Fibroblast of lung (primary cell): Measurements from ENCODE around the gene LARGE2. TPM values are rescaled to one million over a fixed set of nuclear protein-coding genes. Genes with fewer than 3 reads are reported as not detected.

Experiments
- DNase-seq, 2 donors: peaks; one replicate each; pipeline versions ENCODE4 v3.0.0 to v3.0.0-alpha.2; 2010; ENCODE audit warnings: low read depth in 2 of 2
- H2AFZ ChIP-seq: 2 replicates; pipeline ENCODE4 v1.5.1; 2012; ENCODE audit warnings: low read length, control low read depth, inconsistent platforms
- H3K27ac ChIP-seq: 2 replicates; pipeline ENCODE4 v1.5.1; 2011; ENCODE audit warnings: low read length, control low read depth; ENCODE audit not compliant: insufficient read depth
- H3K27me3 ChIP-seq: 2 replicates; pipeline ENCODE4 v1.5.1; 2011; ENCODE audit warnings: mild to moderate bottlenecking, low read length; ENCODE audit not compliant: control insufficient read depth, insufficient read depth
- H3K36me3 ChIP-seq: 2 replicates; pipeline ENCODE4 v1.5.1; 2011; ENCODE audit warnings: low read length; ENCODE audit not compliant: control insufficient read depth, insufficient read depth
- H3K4me1 ChIP-seq: 2 replicates; pipeline ENCODE4 v1.5.1; 2011; ENCODE audit warnings: low read length; ENCODE audit not compliant: control insufficient read depth, insufficient read depth; ENCODE audit errors: extremely low read depth
- H3K4me2 ChIP-seq: 2 replicates; pipeline ENCODE4 v1.5.1; 2011; ENCODE audit warnings: low read length, control low read depth; ENCODE audit not compliant: insufficient read depth; ENCODE audit errors: extremely low read depth
- H3K4me3 ChIP-seq, 4 experiments: fragments of 200-600 bp in 1 of 4; sonication (generic) in 1 of 4; replicated peaks in 1 of 4; 2 replicates each; pipeline ENCODE4 v1.5.1; 2011 to 2016; ENCODE audit warnings: low read length in 4 of 4, low read depth in 3 of 4, mild to moderate bottlenecking in 3 of 4, control low read depth in 2 of 4, inconsistent platforms in 1 of 4, mixed read lengths in 1 of 4; ENCODE audit not compliant: insufficient read depth in 1 of 4; ENCODE audit errors: control extremely low read depth in 1 of 4
- H3K79me2 ChIP-seq: 2 replicates; pipeline ENCODE4 v1.5.1; 2012; ENCODE audit warnings: mild to moderate bottlenecking, low read length, inconsistent platforms; ENCODE audit not compliant: control insufficient read depth, insufficient read depth
- H3K9ac ChIP-seq: 2 replicates; pipeline ENCODE4 v1.5.1; 2011; ENCODE audit warnings: mild to moderate bottlenecking, low read length, control low read depth; ENCODE audit not compliant: insufficient read depth
- H3K9me3 ChIP-seq: 2 replicates; pipeline ENCODE4 v1.5.1; 2012; ENCODE audit warnings: low read depth, low read length; ENCODE audit not compliant: control insufficient read depth, insufficient read depth
- H4K20me1 ChIP-seq: 2 replicates; pipeline ENCODE4 v1.5.1; 2011; ENCODE audit warnings: low read length; ENCODE audit not compliant: control insufficient read depth, insufficient read depth; ENCODE audit errors: extremely low read depth
- CTCF ChIP-seq, 2 donors: IDR thresholded peaks in 1 of 2; conservative IDR thresholded peaks in 1 of 2; 1 replicate in 1 of 2; 2 replicates in 1 of 2; pipeline ENCODE4 v1.5.1; 2011 to 2012; ENCODE audit warnings: low read length in 2 of 2, control low read depth in 1 of 2, inconsistent platforms in 1 of 2, low read depth in 1 of 2, mild to moderate bottlenecking in 1 of 2
- EZH2 ChIP-seq: IDR thresholded peaks from 2 replicates; pipeline ENCODE4 v1.5.1; 2012; ENCODE audit warnings: low read length, control low read depth, mild to moderate bottlenecking; ENCODE audit errors: missing control alignments
- polyA plus RNA-seq, 2 donors: library from polyadenylated mRNA; depleted of rRNA in 1 of 2; stranded (reverse) in 1 of 2; unstranded in 1 of 2; fragments of >200 nt; gene quantifications; 2 replicates each; pipeline ENCODE4 v1.2.1, GENCODE V29; 2011 to 2012; ENCODE audit warnings: missing spikeins in 1 of 2
- total RNA-seq: library from RNA; depleted of rRNA; stranded (reverse); fragments of >200 nt; gene quantifications from 2 replicates; pipeline ENCODE4 v1.2.1, GENCODE V29; 2014

LARGE2 gene
- total and polyA plus RNA-seq, 2 donors (not counting 1 experiment from before 2014, with no cell fraction given), result not detected

GRCh38 chr11:45877845-45878244 is 44.6 kb upstream of the LARGE2 start:
- Histone ChIP-seq H3K27me3 (no peaks in the 10 kb centered on the region), H3K9ac (no peak overlapping the region), H3K9me3 (no peaks in the 10 kb centered on the region), H3K79me2 (no peaks in the 10 kb centered on the region), H3K4me2 (no peak overlapping the region), H3K4me1 (peaks cover 6% of the 10 kb centered on the region), H3K4me3 (no peak overlapping the region), H4K20me1 (peaks cover 2% of the 10 kb centered on the region), H3K36me3 (peaks cover 2% of the 10 kb centered on the region), H2AFZ (no peak overlapping the region), H3K27ac (no peak overlapping the region)
- TF ChIP-seq EZH2 (no peak), CTCF (conservative IDR thresholded peaks at IDR 0.05 in 1 of 2, IDR thresholded peaks at IDR 0.05 in 1 of 2; ENCODE audit: low read depth in 1 of 2, low read length in 2 of 2) (no peak)
- DNase-seq, result no peak

GRCh38 chr11:45879803-45880686 is 42.4 kb upstream of the LARGE2 start:
- Histone ChIP-seq H4K20me1 (no peaks in the 10 kb centered on the region), H3K9ac (no peak overlapping the region), H3K36me3 (peaks cover 2% of the 10 kb centered on the region), H3K27ac (no peak overlapping the region), H3K27me3 (no peaks in the 10 kb centered on the region), H3K79me2 (no peaks in the 10 kb centered on the region), H2AFZ (no peak overlapping the region), H3K4me1 (no peaks in the 10 kb centered on the region), H3K9me3 (no peaks in the 10 kb centered on the region), H3K4me2 (no peak overlapping the region), H3K4me3 (no peak overlapping the region)
- DNase-seq, result peak in 1 of 2 donors; percentile 42
- TF ChIP-seq EZH2 (no peak), CTCF (conservative IDR thresholded peaks at IDR 0.05 in 1 of 2, IDR thresholded peaks at IDR 0.05 in 1 of 2; ENCODE audit: low read depth in 1 of 2, low read length in 2 of 2) (no peak)

GRCh38 chr11:45880772-45881570 is 41.5 kb upstream of the LARGE2 start:
- no peaks in the 10 kb centered on the region for H3K79me2 ChIP-seq
- no peaks in the 10 kb centered on the region for H3K4me1 ChIP-seq
- no peaks in the 10 kb centered on the region for H4K20me1 ChIP-seq
- TF ChIP-seq EZH2, result no peak
- TF ChIP-seq CTCF (conservative IDR thresholded peaks at IDR 0.05 in 1 of 2, IDR thresholded peaks at IDR 0.05 in 1 of 2; ENCODE audit: low read depth in 1 of 2, low read length in 2 of 2), result no peak
- no peak overlapping the region for H2AFZ ChIP-seq
- H3K27ac ChIP-seq, result no peak overlapping the region
- no peak overlapping the region for H3K9ac ChIP-seq
- no peak for DNase-seq
- no peak overlapping the region for H3K4me2 ChIP-seq
- no peaks in the 10 kb centered on the region for H3K9me3 ChIP-seq
- H3K27me3 ChIP-seq, result no peaks in the 10 kb centered on the region
- peaks cover 2% of the 10 kb centered on the region for H3K36me3 ChIP-seq
- no peak overlapping the region for H3K4me3 ChIP-seq
